ENCODE data around the gene BICC1. TPM values are rescaled to one million over a fixed set of nuclear protein-coding genes. Genes with fewer than 3 reads are reported as not detected.

The BICC1 gene
- total RNA-seq, 1 experiment from 2014 or later, result 0.67 TPM

GRCh38 chr10:58517491-58518355 lies 5.1 kb downstream of the BICC1 start:
- ChIA-PET CTCF (no interaction called here), POLR2A (no interaction called here)
- Histone ChIP-seq H3K4me1 (ENCODE audit: control insufficient read depth, insufficient read depth, low read length) (no peaks in the 10 kb centered on the region; the same call in 1 of the 2 replicates), H3K27me3 (ENCODE audit: control insufficient read depth, insufficient read depth, low read length) (peaks cover 15% of the 10 kb centered on the region), H3K27ac (ENCODE audit: low read length) (no peak overlapping the region), H3K36me3 (ENCODE audit: control insufficient read depth, insufficient read depth, low read length) (no peaks in the 10 kb centered on the region), H3K9me3 (ENCODE audit: control insufficient read depth, insufficient read depth, low read depth, low read length) (no peaks in the 10 kb centered on the region), H3K4me3 (ENCODE audit: low read depth in 2 of 2, low read length in 2 of 2) (no peak overlapping the region)
- ATAC-seq (no peak), DNase-seq (ENCODE audit: low read depth, low spot score) (no peak)
- no TSS peak for BruUV-seq (replicated peaks)
- intact Hi-C loops (cut with micrococcal nuclease; ENCODE audit: unreplicated experiment), result loop anchor here (10.0 kb wide), 1 partner anchor 213 kb away; no protein-coding TSS in a partner anchor
- no peak for TF ChIP-seq POLR2AphosphoS5 (IDR thresholded peaks at IDR 0.05; ENCODE audit: low read depth, low read length)
- TF ChIP-seq SIN3A (IDR thresholded peaks at IDR 0.05; ENCODE audit: borderline replicate concordance, insufficient read depth, low read depth, low read length), result no peak
- no peak for TF ChIP-seq REST (IDR thresholded peaks at IDR 0.05; ENCODE audit: insufficient read depth in 1 of 2, low read depth in 2 of 2, low read length in 1 of 2)
- TF ChIP-seq, protein P1, sequence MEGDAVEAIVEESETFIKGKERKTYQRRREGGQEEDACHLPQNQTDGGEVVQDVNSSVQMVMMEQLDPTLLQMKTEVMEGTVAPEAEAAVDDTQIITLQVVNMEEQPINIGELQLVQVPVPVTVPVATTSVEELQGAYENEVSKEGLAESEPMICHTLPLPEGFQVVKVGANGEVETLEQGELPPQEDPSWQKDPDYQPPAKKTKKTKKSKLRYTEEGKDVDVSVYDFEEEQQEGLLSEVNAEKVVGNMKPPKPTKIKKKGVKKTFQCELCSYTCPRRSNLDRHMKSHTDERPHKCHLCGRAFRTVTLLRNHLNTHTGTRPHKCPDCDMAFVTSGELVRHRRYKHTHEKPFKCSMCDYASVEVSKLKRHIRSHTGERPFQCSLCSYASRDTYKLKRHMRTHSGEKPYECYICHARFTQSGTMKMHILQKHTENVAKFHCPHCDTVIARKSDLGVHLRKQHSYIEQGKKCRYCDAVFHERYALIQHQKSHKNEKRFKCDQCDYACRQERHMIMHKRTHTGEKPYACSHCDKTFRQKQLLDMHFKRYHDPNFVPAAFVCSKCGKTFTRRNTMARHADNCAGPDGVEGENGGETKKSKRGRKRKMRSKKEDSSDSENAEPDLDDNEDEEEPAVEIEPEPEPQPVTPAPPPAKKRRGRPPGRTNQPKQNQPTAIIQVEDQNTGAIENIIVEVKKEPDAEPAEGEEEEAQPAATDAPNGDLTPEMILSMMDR (IDR thresholded peaks at IDR 0.05), result no peak
- no peak for TF ChIP-seq TCF7L2 (IDR thresholded peaks at IDR 0.05; ENCODE audit: low read depth, low read length)
- in situ Hi-C loops (cut with HindIII; ENCODE audit: low pct_unique_long_range_greater_than_20kb, low sequenced_read_pairs), result no loop called here

GRCh38 chr10:58518775-58519174 lies 6.1 kb downstream of the BICC1 start:
- Histone ChIP-seq H3K4me3 (ENCODE audit: low read depth in 2 of 2, low read length in 2 of 2) (no peak overlapping the region), H3K9me3 (ENCODE audit: control insufficient read depth, insufficient read depth, low read depth, low read length) (no peaks in the 10 kb centered on the region), H3K36me3 (ENCODE audit: control insufficient read depth, insufficient read depth, low read length) (no peaks in the 10 kb centered on the region), H3K27me3 (ENCODE audit: control insufficient read depth, insufficient read depth, low read length) (peaks cover 13% of the 10 kb centered on the region), H3K4me1 (ENCODE audit: control insufficient read depth, insufficient read depth, low read length) (no peaks in the 10 kb centered on the region; the same call in 1 of the 2 replicates), H3K27ac (ENCODE audit: low read length) (no peak overlapping the region)
- ATAC-seq (no peak), DNase-seq (ENCODE audit: low read depth, low spot score) (no peak)
- POLR2A ChIA-PET, result no interaction called here
- no TSS peak for BruUV-seq (replicated peaks)
- CTCF ChIA-PET, result no interaction called here
- in situ Hi-C loops (cut with HindIII; ENCODE audit: low pct_unique_long_range_greater_than_20kb, low sequenced_read_pairs), result no loop called here
- intact Hi-C loops (cut with micrococcal nuclease; ENCODE audit: unreplicated experiment), result loop anchor here (10.0 kb wide), 1 partner anchor 214 kb away; no protein-coding TSS in a partner anchor
- TF ChIP-seq POLR2AphosphoS5 (IDR thresholded peaks at IDR 0.05; ENCODE audit: low read depth, low read length), result no peak
